Measurements from ENCODE around the gene CDC45. TPM values are rescaled to one million over a fixed set of nuclear protein-coding genes. Genes with fewer than 3 reads are reported as not detected.

CDC45 gene
- total and polyA plus RNA-seq, 2 of the 13 experiments (the other 11 are each of a cell fraction or from before 2014, with no cell fraction given) = 14.4 to 36.3 TPM

DNA sequence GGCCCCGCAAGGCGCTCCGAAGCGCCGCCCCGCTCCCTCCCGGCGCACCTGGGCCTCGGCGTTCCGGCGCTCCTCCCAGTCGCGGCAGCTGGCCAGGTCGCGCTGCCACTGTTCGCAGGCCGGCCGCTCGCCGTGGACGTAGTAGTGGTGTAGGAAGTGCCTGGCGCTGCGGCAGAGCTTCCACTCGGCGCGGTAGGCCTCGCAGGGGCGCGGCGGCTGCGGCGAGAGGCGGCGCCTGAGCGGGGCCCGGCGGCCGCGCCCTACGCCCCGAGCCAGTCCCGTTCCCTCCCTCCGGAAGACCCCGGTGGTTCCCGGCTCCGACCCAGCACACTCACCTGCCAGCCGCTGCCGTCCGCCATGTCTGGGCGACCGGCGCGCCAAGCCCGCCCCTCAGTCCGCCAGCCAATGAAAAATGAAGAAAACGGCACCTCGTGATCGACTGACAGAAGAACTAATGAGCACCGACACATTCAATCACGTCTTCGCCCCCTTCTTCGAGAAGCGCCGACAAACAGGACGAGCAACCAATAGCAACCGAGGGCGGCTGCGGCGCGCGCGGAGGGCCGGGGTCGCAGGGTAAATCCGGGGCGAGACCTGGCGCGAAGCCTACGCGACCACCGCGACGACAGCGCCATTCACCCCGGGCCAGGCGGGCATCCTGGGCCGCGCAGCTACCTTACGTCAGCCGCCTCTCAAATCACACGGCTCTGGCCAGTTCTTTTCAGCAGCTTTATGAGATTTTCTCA, 32.2 kb upstream of the CDC45 start, which contains the start of gene C22orf39 (continued):
- TF ChIP-seq ZNF496 (CRISPR knock-in tag; IDR thresholded peaks at IDR 0.05; ENCODE audit: insufficient replicate concordance) (no peak), SIX4 (CRISPR knock-in tag; IDR thresholded peaks at IDR 0.05) (peak; percentile 12; the same call in 1 of the 2 replicates), HES4 (CRISPR knock-in tag; IDR thresholded peaks at IDR 0.05; ENCODE audit: borderline replicate concordance) (peak; percentile 84), ZBTB20 (CRISPR knock-in tag; IDR thresholded peaks at IDR 0.05; ENCODE audit: borderline replicate concordance, low read depth) (no peak), ZNF326 (CRISPR knock-in tag; IDR thresholded peaks at IDR 0.05; ENCODE audit: borderline replicate concordance) (no peak), XRCC5 (optimal IDR thresholded peaks at IDR 0.05; ENCODE audit: low read length) (peak; percentile 22), HOXA9 (CRISPR knock-in tag; IDR thresholded peaks at IDR 0.05; ENCODE audit: borderline replicate concordance) (peak; percentile 81; the same call in 1 of the 2 replicates), ZNF225 (CRISPR knock-in tag; IDR thresholded peaks at IDR 0.05) (0 out of 2 replicates have a peak, but pooled peaks have one; percentile 23), SATB2 (CRISPR knock-in tag; IDR thresholded peaks at IDR 0.05) (0 out of 2 replicates have a peak, but pooled peaks have one; percentile 20), ZNF224 (CRISPR knock-in tag; IDR thresholded peaks at IDR 0.05) (peak; percentile 60; the same call in 1 of the 2 replicates), PATZ1 (CRISPR knock-in tag; IDR thresholded peaks at IDR 0.05) (no peak), ZNF230 (CRISPR knock-in tag; IDR thresholded peaks at IDR 0.05) (no peak), HDAC2 (CRISPR knock-in tag; IDR thresholded peaks at IDR 0.05) (0 out of 2 replicates have a peak, but pooled peaks have one; percentile 49), ZIK1 (CRISPR knock-in tag; IDR thresholded peaks at IDR 0.05; ENCODE audit: borderline replicate concordance, low read depth) (0 out of 2 replicates have a peak, but pooled peaks have one; percentile 10), U2AF1 (optimal IDR thresholded peaks at IDR 0.05; ENCODE audit: low read depth, low read length) (no peak), ZSCAN25 (CRISPR knock-in tag; IDR thresholded peaks at IDR 0.05) (peak; percentile 50; the same call in 1 of the 2 replicates), ASH2L (IDR thresholded peaks at IDR 0.05; ENCODE audit: insufficient read length, low read depth, low read length) (peak; percentile 83), MEIS1 (CRISPR knock-in tag; IDR thresholded peaks at IDR 0.05; ENCODE audit: borderline replicate concordance) (no peak), TAF1 (CRISPR knock-in tag; IDR thresholded peaks at IDR 0.05) (peak; percentile 84)
- TF ChIP-seq, protein P1, sequence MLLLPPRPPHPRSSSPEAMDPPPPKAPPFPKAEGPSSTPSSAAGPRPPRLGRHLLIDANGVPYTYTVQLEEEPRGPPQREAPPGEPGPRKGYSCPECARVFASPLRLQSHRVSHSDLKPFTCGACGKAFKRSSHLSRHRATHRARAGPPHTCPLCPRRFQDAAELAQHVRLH (CRISPR knock-in tag; IDR thresholded peaks at IDR 0.05; ENCODE audit: borderline replicate concordance, low read depth) = no peak
- TF ChIP-seq, protein P2, sequence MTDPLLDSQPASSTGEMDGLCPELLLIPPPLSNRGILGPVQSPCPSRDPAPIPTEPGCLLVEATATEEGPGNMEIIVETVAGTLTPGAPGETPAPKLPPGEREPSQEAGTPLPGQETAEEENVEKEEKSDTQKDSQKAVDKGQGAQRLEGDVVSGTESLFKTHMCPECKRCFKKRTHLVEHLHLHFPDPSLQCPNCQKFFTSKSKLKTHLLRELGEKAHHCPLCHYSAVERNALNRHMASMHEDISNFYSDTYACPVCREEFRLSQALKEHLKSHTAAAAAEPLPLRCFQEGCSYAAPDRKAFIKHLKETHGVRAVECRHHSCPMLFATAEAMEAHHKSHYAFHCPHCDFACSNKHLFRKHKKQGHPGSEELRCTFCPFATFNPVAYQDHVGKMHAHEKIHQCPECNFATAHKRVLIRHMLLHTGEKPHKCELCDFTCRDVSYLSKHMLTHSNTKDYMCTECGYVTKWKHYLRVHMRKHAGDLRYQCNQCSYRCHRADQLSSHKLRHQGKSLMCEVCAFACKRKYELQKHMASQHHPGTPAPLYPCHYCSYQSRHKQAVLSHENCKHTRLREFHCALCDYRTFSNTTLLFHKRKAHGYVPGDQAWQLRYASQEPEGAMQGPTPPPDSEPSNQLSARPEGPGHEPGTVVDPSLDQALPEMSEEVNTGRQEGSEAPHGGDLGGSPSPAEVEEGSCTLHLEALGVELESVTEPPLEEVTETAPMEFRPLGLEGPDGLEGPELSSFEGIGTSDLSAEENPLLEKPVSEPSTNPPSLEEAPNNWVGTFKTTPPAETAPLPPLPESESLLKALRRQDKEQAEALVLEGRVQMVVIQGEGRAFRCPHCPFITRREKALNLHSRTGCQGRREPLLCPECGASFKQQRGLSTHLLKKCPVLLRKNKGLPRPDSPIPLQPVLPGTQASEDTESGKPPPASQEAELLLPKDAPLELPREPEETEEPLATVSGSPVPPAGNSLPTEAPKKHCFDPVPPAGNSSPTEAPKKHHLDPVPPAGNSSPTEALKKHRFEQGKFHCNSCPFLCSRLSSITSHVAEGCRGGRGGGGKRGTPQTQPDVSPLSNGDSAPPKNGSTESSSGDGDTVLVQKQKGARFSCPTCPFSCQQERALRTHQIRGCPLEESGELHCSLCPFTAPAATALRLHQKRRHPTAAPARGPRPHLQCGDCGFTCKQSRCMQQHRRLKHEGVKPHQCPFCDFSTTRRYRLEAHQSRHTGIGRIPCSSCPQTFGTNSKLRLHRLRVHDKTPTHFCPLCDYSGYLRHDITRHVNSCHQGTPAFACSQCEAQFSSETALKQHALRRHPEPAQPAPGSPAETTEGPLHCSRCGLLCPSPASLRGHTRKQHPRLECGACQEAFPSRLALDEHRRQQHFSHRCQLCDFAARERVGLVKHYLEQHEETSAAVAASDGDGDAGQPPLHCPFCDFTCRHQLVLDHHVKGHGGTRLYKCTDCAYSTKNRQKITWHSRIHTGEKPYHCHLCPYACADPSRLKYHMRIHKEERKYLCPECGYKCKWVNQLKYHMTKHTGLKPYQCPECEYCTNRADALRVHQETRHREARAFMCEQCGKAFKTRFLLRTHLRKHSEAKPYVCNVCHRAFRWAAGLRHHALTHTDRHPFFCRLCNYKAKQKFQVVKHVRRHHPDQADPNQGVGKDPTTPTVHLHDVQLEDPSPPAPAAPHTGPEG (CRISPR knock-in tag; IDR thresholded peaks at IDR 0.05) = peak; percentile 43; the same call in 1 of the 2 replicates

All from HepG2 (cell line).